Activated T-helper 2 cell treated with anti-CD3 and anti-CD28 coated beads, Interferon-gamma antibody, Interleukin-2, Interleukin-4, amounts not matched to agents 10 μg/mL and 5 μg/mL and 100 μg/mL, durations not matched to agents 14 hours and 24 hours and 36 hours (primary cell): Measurements from ENCODE around the gene KLHL35. TPM values are rescaled to one million over a fixed set of nuclear protein-coding genes. Genes with fewer than 3 reads are reported as not detected.
"Not testable (repeated sequence)": the region's sequence is repeated elsewhere in the genome, so short reads cannot be mapped to it uniquely, and the experiment has no call there.

Experiments used
- DNase-seq: peaks from one replicate; pipeline ENCODE4 v3.0.0; 2021; ENCODE audit warnings: low spot score
- H3K27ac Mint-ChIP-seq: one replicate; pipeline ENCODE4 v1.8.0; 2021; ENCODE audit warnings: mixed read lengths
- H3K27me3 Mint-ChIP-seq: one replicate; pipeline ENCODE4 v1.8.0; 2021; ENCODE audit warnings: low read depth, mixed read lengths
- H3K36me3 Mint-ChIP-seq: one replicate; pipeline ENCODE4 v1.8.0; 2021; ENCODE audit warnings: low read depth, mixed read lengths
- H3K4me1 Mint-ChIP-seq: one replicate; pipeline ENCODE4 v1.8.0; 2021; ENCODE audit warnings: low read depth, mixed read lengths
- H3K4me3 Mint-ChIP-seq: one replicate; pipeline ENCODE4 v1.8.0; 2021; ENCODE audit warnings: low read depth, mild to moderate bottlenecking, moderate library complexity, mixed read lengths
- H3K9me3 Mint-ChIP-seq: one replicate; pipeline ENCODE4 v1.8.0; 2021; ENCODE audit warnings: mixed read lengths
- intact Hi-C: fragments of 100-400 bp; cut with micrococcal nuclease; formaldehyde crosslinking; loops from one replicate; pipeline ENCODE4 v1.15.1; 2023
- total RNA-seq: library from RNA; stranded (reverse); gene quantifications from 2 replicates; pipeline ENCODE4 v1.2.3, GENCODE V29; 2022

Gene KLHL35
- total RNA-seq, 1 donor from 2014 or later: 1.6 TPM

- no peaks in the 10 kb centered on the region for H3K4me1 Mint-ChIP-seq
- H3K27ac Mint-ChIP-seq: no peak overlapping the region
- H3K27me3 Mint-ChIP-seq: peaks cover 2% of the 10 kb centered on the region
- H3K36me3 Mint-ChIP-seq: peaks cover 10% of the 10 kb centered on the region
- no peak overlapping the region for H3K4me3 Mint-ChIP-seq
- no peak for DNase-seq
- intact Hi-C loops: no loop called here
- no peaks in the 10 kb centered on the region for H3K9me3 Mint-ChIP-seq
Measured at GRCh38 chr11:75422248-75423231, 10.5 kb downstream of the KLHL35 start.

- intact Hi-C loops: no loop called here
- no peaks in the 10 kb centered on the region for H3K9me3 Mint-ChIP-seq
- H3K27ac Mint-ChIP-seq: no peak overlapping the region
- no peak for DNase-seq
- no peaks in the 10 kb centered on the region for H3K27me3 Mint-ChIP-seq
- H3K4me1 Mint-ChIP-seq: no peaks in the 10 kb centered on the region
- H3K36me3 Mint-ChIP-seq: peaks cover 12% of the 10 kb centered on the region
- H3K4me3 Mint-ChIP-seq: no peak overlapping the region
Measured at GRCh38 chr11:75421902-75422247, 11.1 kb downstream of the KLHL35 start.

- no peak for DNase-seq
- Mint-ChIP-seq H3K27me3 (no peaks in the 10 kb centered on the region), H3K4me3 (no peak overlapping the region), H3K4me1 (no peaks in the 10 kb centered on the region), H3K36me3 (peaks cover 15% of the 10 kb centered on the region), H3K9me3 (no peaks in the 10 kb centered on the region), H3K27ac (no peak overlapping the region)
- intact Hi-C loops: no loop called here
Measured at GRCh38 chr11:75421035-75421602, 11.9 kb downstream of the KLHL35 start.

GRCh38 chr11:75420224-75421034, 12.6 kb downstream of the KLHL35 start:
- no peak for DNase-seq
- H3K27me3 Mint-ChIP-seq: no peaks in the 10 kb centered on the region
- no peaks in the 10 kb centered on the region for H3K9me3 Mint-ChIP-seq
- no peak overlapping the region for H3K27ac Mint-ChIP-seq
- intact Hi-C loops: no loop called here
- no peak overlapping the region for H3K4me3 Mint-ChIP-seq
- peaks cover 17% of the 10 kb centered on the region for H3K36me3 Mint-ChIP-seq
- H3K4me1 Mint-ChIP-seq: no peaks in the 10 kb centered on the region

GRCh38 chr11:75413864-75414263, 19.1 kb downstream of the KLHL35 start:
- DNase-seq: no peak
- peaks cover 24% of the 10 kb centered on the region for H3K36me3 Mint-ChIP-seq
- no peaks in the 10 kb centered on the region for H3K9me3 Mint-ChIP-seq
- H3K27me3 Mint-ChIP-seq: no peaks in the 10 kb centered on the region
- no peak overlapping the region for H3K27ac Mint-ChIP-seq
- H3K4me1 Mint-ChIP-seq: no peaks in the 10 kb centered on the region
- intact Hi-C loops: no loop called here
- no peak overlapping the region for H3K4me3 Mint-ChIP-seq

- intact Hi-C loops, DNase-seq, H3K9me3 Mint-ChIP-seq, H3K4me3 Mint-ChIP-seq, H3K27me3 Mint-ChIP-seq, H3K4me1 Mint-ChIP-seq: not testable (repeated sequence)
- Mint-ChIP-seq H3K27ac (peak overlapping the region; percentile 17), H3K36me3 (peaks cover 29% of the 10 kb centered on the region)
Measured at GRCh38 chr11:75413146-75413545, 19.9 kb downstream of the KLHL35 start.

GRCh38 chr11:75409971-75410370, 23.0 kb downstream of the KLHL35 start:
- DNase-seq, intact Hi-C loops, H3K27me3 Mint-ChIP-seq, H3K4me3 Mint-ChIP-seq, H3K9me3 Mint-ChIP-seq, H3K27ac Mint-ChIP-seq: not testable (repeated sequence)
- peaks cover 10% of the 10 kb centered on the region for H3K4me1 Mint-ChIP-seq
- peaks cover 52% of the 10 kb centered on the region for H3K36me3 Mint-ChIP-seq

GRCh38 chr11:75408957-75409219, 24.1 kb downstream of the KLHL35 start:
- intact Hi-C loops: no loop called here
- peaks cover 60% of the 10 kb centered on the region for H3K36me3 Mint-ChIP-seq
- H3K4me3 Mint-ChIP-seq: no peak overlapping the region

GRCh38 chr11:75406338-75406777, 26.6 kb downstream of the KLHL35 start:
- Mint-ChIP-seq H3K4me1 (peaks cover 41% of the 10 kb centered on the region), H3K4me3 (no peak overlapping the region), H3K27ac (peak overlapping the region; percentile 28), H3K27me3 (no peaks in the 10 kb centered on the region), H3K36me3 (peaks cover 72% of the 10 kb centered on the region), H3K9me3 (no peaks in the 10 kb centered on the region)
- intact Hi-C loops: no loop called here
- DNase-seq: no peak

More at GRCh38 chr11:75408957-75409219, 24.1 kb downstream of the KLHL35 start:
- H3K27me3 Mint-ChIP-seq: no peaks in the 10 kb centered on the region
- peaks cover 17% of the 10 kb centered on the region for H3K4me1 Mint-ChIP-seq
- no peaks in the 10 kb centered on the region for H3K9me3 Mint-ChIP-seq
- no peak overlapping the region for H3K27ac Mint-ChIP-seq
- no peak for DNase-seq

GRCh38 chr11:75403983-75404658, 28.9 kb downstream of the KLHL35 start:
- H3K4me3 Mint-ChIP-seq: peak overlapping the region; percentile 30
- peak overlapping the region; percentile 29 for H3K27ac Mint-ChIP-seq
- no peaks in the 10 kb centered on the region for H3K9me3 Mint-ChIP-seq
- peaks cover 94% of the 10 kb centered on the region for H3K36me3 Mint-ChIP-seq
- DNase-seq: no peak
- peaks cover 48% of the 10 kb centered on the region for H3K4me1 Mint-ChIP-seq
- intact Hi-C loops: no loop called here
- H3K27me3 Mint-ChIP-seq: no peaks in the 10 kb centered on the region

- H3K36me3 Mint-ChIP-seq: peaks cover 87% of the 10 kb centered on the region
- no peaks in the 10 kb centered on the region for H3K27me3 Mint-ChIP-seq
- H3K27ac Mint-ChIP-seq: peak overlapping the region; percentile 48
- H3K4me3 Mint-ChIP-seq: peak overlapping the region; percentile 98
- peaks cover 49% of the 10 kb centered on the region for H3K4me1 Mint-ChIP-seq
- intact Hi-C loops: no loop called here
- no peaks in the 10 kb centered on the region for H3K9me3 Mint-ChIP-seq
- DNase-seq: no peak
Measured at GRCh38 chr11:75403037-75403436, 30.0 kb downstream of the KLHL35 start.

- intact Hi-C loops: no loop called here
- peak overlapping the region; percentile 98 for H3K4me3 Mint-ChIP-seq
- H3K36me3 Mint-ChIP-seq: peaks cover 79% of the 10 kb centered on the region
- H3K4me1 Mint-ChIP-seq: peaks cover 45% of the 10 kb centered on the region
- peak overlapping the region; percentile 70 for H3K27ac Mint-ChIP-seq
- no peaks in the 10 kb centered on the region for H3K27me3 Mint-ChIP-seq
- DNase-seq: no peak
- H3K9me3 Mint-ChIP-seq: no peaks in the 10 kb centered on the region
Measured at GRCh38 chr11:75402002-75402773, 30.8 kb downstream of the KLHL35 start.
